ENCODE results near the gene HOXB5. TPM values are rescaled to one million over a fixed set of nuclear protein-coding genes. Genes with fewer than 3 reads are reported as not detected.

HOXB5 gene
- total and polyA plus RNA-seq, 10 of the 15 experiments (the other 5 are each of a cell fraction or from before 2014, with no cell fraction given): not detected

- Histone ChIP-seq H3K4me3 (no peak overlapping the region), H3K4me1 (ENCODE audit: control insufficient read depth, insufficient read depth, low read length) (no peaks in the 10 kb centered on the region), H4K20me1 (ENCODE audit: control insufficient read depth, insufficient read depth) (no peaks in the 10 kb centered on the region), H3K27me3 (replicated peaks in 1 of 2; ENCODE audit: control insufficient read depth in 2 of 2, insufficient read depth in 2 of 2, low read length in 1 of 2) (no peaks in the 10 kb centered on the region), H3K9ac (ENCODE audit: control insufficient read depth, insufficient read depth, low read length) (no peak overlapping the region), H3K4me2 (ENCODE audit: control insufficient read depth, insufficient read depth) (no peak overlapping the region), H3K9me3 (replicated peaks; ENCODE audit: control insufficient read depth, insufficient read depth, low read length) (no peaks in the 10 kb centered on the region), H2AFZ (ENCODE audit: control insufficient read depth, low read depth, low read length) (no peak overlapping the region), H3K36me3 (ENCODE audit: control insufficient read depth in 2 of 2, insufficient read depth in 2 of 2, low read length in 1 of 2) (no peaks in the 10 kb centered on the region; a peak in 1 of 4 replicates), H3K79me2 (ENCODE audit: control insufficient read depth, insufficient read depth, low read length) (no peaks in the 10 kb centered on the region), H3K27ac (ENCODE audit: control insufficient read depth, insufficient read depth) (no peak overlapping the region)
- DNase-seq (ENCODE audit: low read depth, low spot score) (no peak), FAIRE-seq (no peak), ATAC-seq (no peak)
- ChIA-PET POLR2A (interaction anchor here (0.6 kb wide), 1 partner anchor 9 kb away, joined by 3 read pairs; no protein-coding TSS in a partner anchor), SMC1A (ENCODE audit: uncharacterized antibody, unreplicated experiment) (interaction anchor here (0.6 to 1.3 kb wide), 2 partner anchors 61 to 91 kb away, joined by 4 read pairs; no protein-coding TSS in a partner anchor), CTCF (no interaction called here), RAD21 (ENCODE audit: unreplicated experiment) (no interaction called here)
- TF ChIP-seq IKZF2 (IDR thresholded peaks at IDR 0.05): no peak
- TF ChIP-seq BHLHE40 (IDR thresholded peaks at IDR 0.05; ENCODE audit: borderline replicate concordance in 1 of 2, low read depth in 2 of 2, low read length in 1 of 2): no peak
- TF ChIP-seq NFXL1 (IDR thresholded peaks at IDR 0.05; ENCODE audit: borderline replicate concordance): no peak
- no peak for TF ChIP-seq EED (IDR thresholded peaks at IDR 0.05; ENCODE audit: low read depth)
- TF ChIP-seq E4F1 (IDR thresholded peaks at IDR 0.05; ENCODE audit: borderline replicate concordance, partially characterized antibody): no peak
- TF ChIP-seq ZNF24 (IDR thresholded peaks at IDR 0.05): no peak
- no peak for TF ChIP-seq TARDBP (IDR thresholded peaks at IDR 0.05; ENCODE audit: borderline replicate concordance)
- no peak for TF ChIP-seq RBBP5 (conservative IDR thresholded peaks at IDR 0.05)
- no peak for TF ChIP-seq PML (IDR thresholded peaks at IDR 0.05; ENCODE audit: low read length)
- TF ChIP-seq ZNF274 (IDR thresholded peaks at IDR 0.05; ENCODE audit: insufficient read depth, insufficient read length): no peak
- TF ChIP-seq SRF (IDR thresholded peaks at IDR 0.05; ENCODE audit: low read depth in 2 of 2, low read length in 2 of 2): no peak
- TF ChIP-seq CBX3 (IDR thresholded peaks at IDR 0.05; ENCODE audit: borderline replicate concordance, low read depth): no peak
- TF ChIP-seq ZNF217 (IDR thresholded peaks at IDR 0.05): no peak
- TF ChIP-seq JUNB (IDR thresholded peaks at IDR 0.05): no peak
- no peak for TF ChIP-seq USF1 (IDR thresholded peaks at IDR 0.05; ENCODE audit: borderline replicate concordance, extremely low read length, insufficient read depth, low read depth, low read length)
- TF ChIP-seq KLF5 (IDR thresholded peaks at IDR 0.05; ENCODE audit: partially characterized antibody): no peak
- no peak for TF ChIP-seq WRNIP1 (IDR thresholded peaks at IDR 0.05; ENCODE audit: borderline replicate concordance, low read depth, low read length)
- no TSS peak for BruUV-seq (replicated peaks)
- in situ Hi-C loops (cut with MboI): no loop called here
- 91% methylated on average over 2 of the region's 2 CpGs for WGBS (ENCODE audit: insufficient coverage, insufficient replicate concordance, low lambda C conversion rate, missing lambda C conversion rate)
- intact Hi-C loops (cut with micrococcal nuclease; ENCODE audit: unreplicated experiment): no loop called here
Measured at GRCh38 chr17:48565022-48565554, 28.5 kb downstream of the HOXB5 start.

All from GM12878 (cell line).